ENCODE measurements around the gene OPRL1.
A peak's percentile ranks its signal among the peaks of the same experiment; 100 is the strongest.

The OPRL1 gene

GRCh38 chr20:64056639-64056888, 23.3 kb upstream of the OPRL1 start:
- no peak for DNase-seq (ENCODE audit: low read depth in 3 of 3)

DNA sequence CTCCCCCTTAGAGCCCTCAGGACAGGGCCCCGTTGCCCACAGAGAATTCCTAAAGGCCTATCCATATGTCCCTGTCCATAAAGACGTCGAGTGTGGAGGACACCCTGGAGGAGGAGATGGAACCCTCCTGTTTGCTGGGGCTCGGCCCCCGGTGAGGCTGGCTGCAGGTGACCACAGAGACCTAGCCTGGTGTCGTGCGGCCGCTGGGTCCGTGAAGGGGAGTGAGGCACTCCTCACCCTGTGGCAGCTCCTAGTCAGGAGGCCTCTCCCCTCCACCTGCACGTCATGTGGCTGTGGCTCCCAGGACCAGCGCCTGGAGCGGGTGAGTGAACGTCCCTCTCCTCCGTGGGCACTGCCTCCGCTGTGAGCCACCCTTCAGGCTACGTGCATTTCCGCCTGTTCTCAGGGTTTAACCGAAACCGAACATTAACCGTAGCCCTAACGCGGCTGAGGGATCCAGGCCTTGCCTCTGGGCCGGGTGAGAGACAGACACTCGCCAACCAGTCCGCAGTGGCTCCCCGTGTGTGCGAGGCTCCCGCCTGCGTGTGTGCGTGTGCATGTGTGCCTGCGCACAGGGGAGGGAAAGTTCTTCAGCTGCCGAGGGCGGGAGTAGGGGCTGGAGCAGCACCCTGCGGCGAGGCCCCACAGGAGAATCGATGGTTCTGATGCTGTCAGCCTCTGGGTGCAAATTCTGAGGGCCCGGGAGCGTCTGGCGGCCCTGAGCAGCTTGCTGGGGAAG, 22.8 kb upstream of the OPRL1 start:
- no peak for DNase-seq (ENCODE audit: low read depth in 3 of 3)

- peak; percentile 64 to 83 (median 74) for DNase-seq (ENCODE audit: low read depth in 3 of 3)
Measured at GRCh38 chr20:64057628-64058498, 22.0 kb upstream of the OPRL1 start.

GRCh38 chr20:64058536-64058935, 21.3 kb upstream of the OPRL1 start:
- no peak for DNase-seq (ENCODE audit: low read depth in 3 of 3)

GRCh38 chr20:64062276-64062595, 17.6 kb upstream of the OPRL1 start:
- no peak for DNase-seq (ENCODE audit: low read depth in 3 of 3)

DNA sequence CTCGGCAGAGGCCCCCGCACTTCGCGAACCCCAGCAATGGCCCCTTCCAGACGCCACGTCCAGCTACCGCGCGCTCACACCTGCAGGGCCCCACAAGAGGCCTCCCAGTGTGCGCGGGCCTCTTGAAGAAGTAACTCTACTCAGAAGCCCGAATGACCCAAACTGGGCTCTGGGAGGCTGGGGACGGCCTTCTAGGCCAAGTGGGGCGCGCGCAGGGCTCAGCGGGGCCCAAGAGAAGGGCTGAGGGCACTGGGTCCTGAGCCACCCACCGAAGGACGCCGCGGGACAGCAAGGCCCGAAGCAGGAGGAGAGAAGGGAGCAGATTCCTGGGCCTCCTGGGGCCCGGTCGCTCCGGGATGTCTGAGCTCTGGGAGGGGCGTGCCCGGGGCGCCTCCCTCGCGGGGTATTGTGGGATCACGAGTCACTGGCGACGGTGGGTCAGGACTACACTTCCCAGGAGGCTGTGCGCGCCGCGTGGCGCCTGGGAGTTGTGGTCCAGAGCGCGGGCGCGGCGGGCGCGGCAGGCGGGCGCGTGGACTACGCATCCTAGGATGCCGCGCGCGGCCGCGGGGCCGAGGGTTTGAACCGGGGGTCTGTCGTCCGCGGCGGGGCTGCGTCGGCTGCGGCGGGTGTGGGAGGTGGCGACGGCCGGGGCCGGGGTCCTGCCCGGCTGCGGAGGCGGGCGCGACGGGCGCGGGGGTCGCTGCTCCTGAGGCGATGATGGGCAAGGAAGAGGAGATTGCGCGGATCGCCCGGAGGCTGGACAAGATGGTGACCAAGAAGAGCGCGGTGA, 17.1 kb upstream of the OPRL1 start, which contains the start of gene TCEA2:
TSS of gene TCEA2 (plus strand) at position 603 of the 793 bp plus-strand sequence. CDS start at position 718, 115 bp downstream.
- DNase-seq (ENCODE audit: low read depth in 3 of 3): peak; percentile 91 to 96 (median 93)

GRCh38 chr20:64063389-64064144, 16.3 kb upstream of the OPRL1 start:
- DNase-seq (ENCODE audit: low read depth in 3 of 3): peak in 1 of 3 experiments; percentile 47

- DNase-seq (ENCODE audit: low read depth in 3 of 3): no peak
Measured at GRCh38 chr20:64064145-64064698, 15.7 kb upstream of the OPRL1 start.

DNA sequence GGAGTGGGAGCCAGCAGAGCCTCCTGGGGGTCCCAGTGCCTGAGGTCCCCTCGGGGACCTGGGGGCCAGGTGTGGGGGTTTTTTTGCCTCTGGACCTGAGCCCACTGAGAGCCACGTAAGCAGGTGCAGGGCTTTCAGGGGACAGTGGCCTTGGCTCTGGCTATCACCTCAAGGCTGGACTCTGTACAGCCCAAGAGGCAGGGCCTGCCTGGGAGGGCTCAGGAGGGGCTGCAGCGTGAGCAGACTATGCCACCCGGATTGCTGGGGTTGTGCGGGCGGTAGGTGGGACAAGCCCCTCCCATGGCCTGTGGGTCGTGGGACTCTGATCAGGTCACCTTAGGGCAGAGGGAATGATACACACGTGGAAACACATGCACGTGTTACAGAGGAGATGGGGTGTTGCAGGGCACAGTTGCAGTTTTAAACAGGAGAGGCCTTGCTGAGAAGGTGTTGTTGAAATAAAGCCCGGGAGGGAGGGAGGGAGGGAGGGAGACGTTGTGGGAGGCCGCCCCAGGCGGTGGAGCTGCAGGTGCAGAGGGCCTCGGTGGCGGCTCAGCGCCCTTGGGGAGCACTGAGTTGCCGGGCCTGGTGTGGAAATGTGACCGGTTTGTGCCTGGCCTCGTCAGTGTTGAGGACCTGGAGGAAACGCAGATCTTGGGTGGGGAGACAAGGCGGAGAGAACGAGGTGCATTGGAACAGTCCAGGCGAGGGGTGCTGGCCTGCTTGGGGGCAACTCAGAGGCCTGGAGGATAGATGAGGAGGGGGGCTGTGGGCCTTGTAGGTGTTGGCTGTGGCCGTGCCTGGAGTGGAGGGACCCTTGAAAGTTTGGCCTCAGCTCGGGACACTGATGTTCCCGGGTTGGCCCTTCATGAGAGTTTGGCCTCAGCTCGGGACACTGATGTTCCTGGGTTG, 14.6 kb upstream of the OPRL1 start:
- no peak for DNase-seq (ENCODE audit: low read depth in 3 of 3)

- DNase-seq (ENCODE audit: low read depth in 3 of 3): peak in 1 of 3 experiments; percentile 67
Measured at GRCh38 chr20:64065974-64066343, 13.9 kb upstream of the OPRL1 start.

GRCh38 chr20:64067005-64067632, 12.8 kb upstream of the OPRL1 start:
- DNase-seq (ENCODE audit: low read depth in 3 of 3): no peak

DNA sequence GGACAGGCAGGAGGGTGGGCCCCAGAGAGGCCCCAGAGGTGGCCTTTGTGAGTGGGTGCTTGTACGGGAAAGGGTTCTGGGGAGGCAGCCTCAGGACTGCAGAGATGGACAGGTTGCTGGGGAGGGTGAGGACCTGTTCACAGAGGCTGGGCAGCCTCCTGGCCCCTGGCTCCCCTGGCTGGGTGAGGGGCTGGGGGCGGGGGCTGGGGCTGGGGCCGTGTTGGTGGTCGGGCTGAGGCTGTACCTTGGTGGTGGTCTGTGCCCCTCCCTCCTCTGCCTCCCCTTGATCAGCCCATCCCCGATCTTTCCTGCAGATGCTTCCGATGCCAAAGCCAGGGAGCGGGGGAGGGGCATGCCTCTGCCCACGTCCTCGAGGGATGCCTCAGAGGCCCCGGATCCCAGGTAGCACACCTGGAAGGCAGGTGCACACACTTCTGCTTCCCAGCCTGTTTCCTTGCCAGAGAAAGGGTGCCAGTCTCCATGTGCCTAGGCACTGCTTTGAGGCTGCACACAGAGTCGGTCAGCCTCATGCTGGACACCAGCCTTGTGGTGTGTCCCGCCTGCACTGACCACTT, 12.1 kb upstream of the OPRL1 start:
- DNase-seq (ENCODE audit: low read depth in 3 of 3): no peak

DNA sequence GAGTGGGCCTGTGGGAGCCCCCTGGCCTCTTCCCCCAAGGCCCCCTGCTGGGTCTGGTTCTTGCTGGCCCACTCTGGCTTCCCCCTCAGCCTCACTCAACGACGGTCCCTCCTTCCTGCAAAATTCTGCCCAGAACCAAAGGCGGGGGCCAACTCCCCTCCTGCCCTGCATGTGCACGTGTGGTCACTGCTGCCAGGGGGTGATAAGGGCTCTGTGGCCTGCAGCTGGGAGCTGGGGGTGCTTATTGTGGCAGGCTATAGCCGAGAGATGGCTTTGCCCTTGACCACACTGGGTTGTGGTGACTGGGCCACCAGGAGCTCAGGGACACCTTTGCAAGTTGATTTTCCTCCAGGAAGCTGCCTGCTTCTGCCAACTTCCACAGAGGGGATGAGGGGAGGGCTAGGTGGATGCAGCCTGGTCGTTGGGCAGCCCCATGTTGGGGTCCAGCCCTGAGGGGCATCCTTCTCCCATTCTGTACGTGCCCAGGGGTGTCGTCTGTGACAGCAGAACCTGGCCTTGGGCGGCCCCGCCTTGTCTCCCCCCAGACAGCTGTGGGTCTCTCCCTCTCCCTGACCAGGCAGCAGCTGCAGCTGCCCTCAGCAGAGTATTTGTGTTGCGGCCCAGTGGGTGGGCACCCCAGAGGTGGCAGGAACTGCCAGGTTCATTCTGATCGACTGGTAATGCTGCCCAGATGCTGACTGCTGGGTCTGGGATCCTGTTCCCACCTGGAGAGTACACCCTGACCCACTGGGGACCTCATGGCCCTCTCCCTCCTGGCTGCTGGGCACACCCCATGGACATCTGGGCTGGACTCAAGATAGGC, 11.3 kb upstream of the OPRL1 start:
- DNase-seq (ENCODE audit: low read depth in 3 of 3): no peak

GRCh38 chr20:64069209-64069613, 10.7 kb upstream of the OPRL1 start:
- DNase-seq (ENCODE audit: low read depth in 3 of 3): no peak

GRCh38 chr20:64069614-64070243, 10.2 kb upstream of the OPRL1 start:
- DNase-seq (ENCODE audit: low read depth in 3 of 3): no peak

DNA sequence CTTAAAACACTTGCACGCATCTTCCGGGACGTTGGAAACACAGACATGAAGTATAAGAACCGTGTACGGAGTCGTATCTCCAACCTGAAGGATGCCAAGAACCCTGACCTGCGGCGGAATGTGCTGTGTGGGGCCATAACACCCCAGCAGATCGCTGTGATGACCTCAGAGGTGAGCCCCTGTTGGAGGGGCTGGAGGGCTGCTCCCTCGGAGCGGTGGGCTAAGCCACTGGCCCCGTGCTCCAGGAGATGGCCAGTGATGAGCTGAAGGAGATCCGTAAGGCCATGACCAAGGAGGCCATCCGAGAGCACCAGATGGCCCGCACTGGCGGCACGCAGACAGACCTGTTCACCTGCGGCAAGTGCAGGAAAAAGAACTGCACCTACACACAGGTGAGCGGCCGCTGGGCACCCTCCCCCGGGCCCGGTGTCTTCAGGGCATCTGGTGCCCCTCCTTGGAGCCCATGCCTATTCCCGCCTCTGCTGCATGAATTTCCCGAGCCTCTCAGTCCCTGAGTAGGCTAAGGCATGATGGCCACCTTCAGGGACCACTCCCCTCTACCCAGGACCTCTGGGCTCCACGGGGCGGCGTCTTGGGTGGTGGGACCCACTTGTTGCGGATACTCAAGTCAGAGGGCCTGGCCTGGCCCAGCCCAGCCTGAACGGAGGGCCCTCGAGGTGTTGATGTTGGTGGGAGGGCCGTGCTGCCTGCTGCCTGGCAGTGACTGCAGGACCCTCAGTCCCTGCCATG, 9.5 kb upstream of the OPRL1 start:
- DNase-seq (ENCODE audit: low read depth in 3 of 3): no peak

Measured in stimulated activated CD4-positive, alpha-beta T cell treated with anti-CD3 and anti-CD28 coated beads, TNF-alpha, amount 100 ng/mL, for 24 hours (primary cell).